CD4-positive, CD25-positive, alpha-beta regulatory T cell (primary cell): ENCODE measurements around the gene MCM7. TPM values are rescaled to one million over a fixed set of nuclear protein-coding genes. Genes with fewer than 3 reads are reported as not detected.

Experiments
- ATAC-seq, 2 donors: fragments of 150-1000 bp; cut with Tn5 transposase; one replicate each; pipeline ENCODE4 v1.10.0; 2021; ENCODE audit warnings: low read depth in 2 of 2, moderate number of reproducible peaks in 2 of 2, moderate library complexity in 1 of 2
- DNase-seq, 3 donors: peaks; one replicate each; pipeline versions ENCODE4 v3.0.0 to v3.0.0-alpha.2; 2012 to 2022; ENCODE audit warnings: mixed read lengths in 1 of 3
- H3K27ac ChIP-seq: one replicate; pipeline ENCODE4 v1.7.0; 2013; ENCODE audit warnings: mild to moderate bottlenecking, low read length; ENCODE audit not compliant: insufficient read depth, poor library complexity, severe bottlenecking
- H3K27me3 ChIP-seq: one replicate; pipeline ENCODE4 v1.7.0; 2013; ENCODE audit warnings: low read length; ENCODE audit not compliant: control insufficient read depth, insufficient read depth
- H3K36me3 ChIP-seq: one replicate; pipeline ENCODE4 v1.7.0; 2013; ENCODE audit warnings: mild to moderate bottlenecking, low read length, moderate library complexity; ENCODE audit not compliant: control insufficient read depth, insufficient read depth
- H3K4me1 ChIP-seq: 2 replicates; pipeline ENCODE4 v1.7.0; 2013; ENCODE audit warnings: mild to moderate bottlenecking, low read length; ENCODE audit not compliant: insufficient read depth, control insufficient read depth, poor library complexity, severe bottlenecking
- H3K4me3 ChIP-seq: one replicate; pipeline ENCODE4 v1.7.0; 2013; ENCODE audit warnings: low read depth, mild to moderate bottlenecking, low read length, moderate library complexity
- H3K9me3 ChIP-seq, 2 experiments: 1 replicate in 1 of 2; 2 replicates in 1 of 2; pipeline ENCODE4 v1.7.0; 2013; ENCODE audit warnings: low read length in 2 of 2, mild to moderate bottlenecking in 1 of 2, moderate library complexity in 1 of 2; ENCODE audit not compliant: control insufficient read depth in 2 of 2
- H3K27ac Mint-ChIP-seq, 3 donors: one replicate each; pipeline ENCODE4 v1.8.0; 2020 to 2022; ENCODE audit warnings: mild to moderate bottlenecking in 3 of 3, mixed read lengths in 3 of 3, moderate library complexity in 2 of 3
- H3K27me3 Mint-ChIP-seq: one replicate; pipeline ENCODE4 v1.8.0; 2022; ENCODE audit warnings: mild to moderate bottlenecking, mixed read lengths
- H3K36me3 Mint-ChIP-seq: one replicate; pipeline ENCODE4 v1.8.0; 2020; ENCODE audit warnings: mixed read lengths
- H3K4me1 Mint-ChIP-seq, 4 donors: one replicate each; pipeline ENCODE4 v1.8.0; 2020 to 2022; ENCODE audit warnings: mixed read lengths in 4 of 4, mild to moderate bottlenecking in 1 of 4
- H3K4me3 Mint-ChIP-seq, 4 donors: one replicate each; pipeline ENCODE4 v1.8.0; 2020 to 2022; ENCODE audit warnings: mild to moderate bottlenecking in 4 of 4, mixed read lengths in 4 of 4, moderate library complexity in 3 of 4
- H3K9me3 Mint-ChIP-seq, 7 donors: one replicate each; pipeline ENCODE4 v1.8.0; 2020 to 2022; ENCODE audit warnings: mixed read lengths in 7 of 7, mild to moderate bottlenecking in 3 of 7, moderate library complexity in 2 of 7
- polyA plus RNA-seq, 4 donors: library from polyadenylated mRNA; unstranded; fragments of 300-500 nt; fragmentation: Illumina TruSeq; gene quantifications; one replicate each; pipeline ENCODE4 v1.2.3, GENCODE V29; 2021
- total RNA-seq: library from RNA; stranded (reverse); gene quantifications from one replicate; pipeline ENCODE4 v1.2.3, GENCODE V29; 2022

Gene MCM7
- total and polyA plus RNA-seq, 5 donors from 2014 or later: 31.2 to 82.0 (median 36.9) TPM

DNA sequence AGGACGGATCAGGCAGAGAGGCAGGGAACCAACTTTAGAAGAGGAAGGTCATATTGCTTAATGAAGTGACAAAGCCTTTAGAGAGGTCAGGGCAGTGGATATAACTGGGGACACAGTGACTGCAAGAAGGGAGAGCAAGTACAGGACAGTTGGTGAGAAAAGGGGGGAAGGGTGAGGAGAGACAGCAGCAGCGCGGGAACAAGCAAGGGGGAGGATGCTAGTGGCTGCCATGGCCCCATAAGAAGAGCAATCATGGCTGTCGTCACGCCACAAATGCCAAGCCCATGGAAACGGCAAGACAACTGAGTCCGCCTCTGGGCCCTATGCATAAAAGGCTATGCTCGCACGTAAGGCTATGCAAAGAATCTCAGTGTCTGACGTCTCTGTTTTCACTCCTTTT lies 28.7 kb downstream of the MCM7 start:
- DNase-seq: no peak
- Histone ChIP-seq H3K4me1 (no peaks in the 10 kb centered on the region), H3K36me3 (peaks cover 75% of the 10 kb centered on the region), H3K27me3 (no peaks in the 10 kb centered on the region), H3K9me3 (peaks cover 21 to 31% of the 10 kb centered on the region in 2 experiments), H3K27ac (no peak overlapping the region), H3K4me3 (no peak overlapping the region)
- peaks cover 0 to 32% (median 9%) of the 10 kb centered on the region in 7 donors for H3K9me3 Mint-ChIP-seq
- H3K27me3 Mint-ChIP-seq: no peaks in the 10 kb centered on the region
- H3K27ac Mint-ChIP-seq: no peak overlapping the region
- no peak for ATAC-seq
- peaks cover 0 to 6% (median 5%) of the 10 kb centered on the region in 4 donors for H3K4me1 Mint-ChIP-seq
- H3K36me3 Mint-ChIP-seq: peaks cover 64% of the 10 kb centered on the region
- peak overlapping the region in 1 of 4 donors; percentile 78 for H3K4me3 Mint-ChIP-seq

DNA sequence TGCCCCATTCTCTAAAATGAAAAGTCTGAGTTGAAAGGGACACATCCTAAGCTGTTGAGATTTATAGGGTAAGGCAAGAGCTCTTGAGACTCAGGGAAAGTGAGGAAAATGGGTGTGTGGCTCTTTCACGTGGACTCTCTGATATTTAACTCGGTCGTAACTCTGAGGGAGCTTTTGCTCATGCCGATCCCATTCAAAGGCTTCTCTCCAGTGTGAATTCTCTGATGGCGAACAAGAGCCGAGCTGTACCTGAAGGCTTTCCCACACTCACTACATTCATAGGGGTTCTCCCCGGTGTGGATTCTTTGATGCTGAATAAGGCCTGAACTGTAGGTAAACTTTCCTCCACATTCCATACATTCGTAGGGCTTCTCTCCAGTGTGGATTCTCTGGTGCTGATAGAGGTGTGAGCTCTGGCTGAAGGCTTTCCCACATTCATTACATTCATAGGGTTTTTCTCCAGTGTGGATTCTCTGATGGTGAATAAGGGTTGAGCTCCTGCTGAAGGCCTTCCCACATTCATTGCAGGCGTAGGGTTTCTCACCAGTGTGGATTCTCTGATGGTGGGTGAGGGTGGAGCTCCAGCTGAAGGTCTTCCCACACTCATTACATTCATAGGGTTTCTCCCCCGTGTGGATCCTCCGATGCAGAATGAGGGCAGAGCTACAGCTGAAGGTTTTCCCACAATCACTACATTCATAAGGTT lies 30.0 kb downstream of the MCM7 start:
- Mint-ChIP-seq H3K4me1 (peaks cover 0 to 6% (median 2%) of the 10 kb centered on the region in 4 donors), H3K36me3 (peaks cover 64% of the 10 kb centered on the region), H3K27ac (no peak overlapping the region), H3K9me3 (peaks cover 0 to 32% (median 9%) of the 10 kb centered on the region in 7 donors), H3K27me3 (no peaks in the 10 kb centered on the region), H3K4me3 (no peak overlapping the region)
- Histone ChIP-seq H3K4me1 (no peaks in the 10 kb centered on the region), H3K4me3 (no peak overlapping the region), H3K27me3 (no peaks in the 10 kb centered on the region), H3K27ac (no peak overlapping the region), H3K9me3 (peaks cover 21 to 31% of the 10 kb centered on the region in 2 experiments), H3K36me3 (peaks cover 64% of the 10 kb centered on the region)
- no peak for DNase-seq
- ATAC-seq: no peak

DNA sequence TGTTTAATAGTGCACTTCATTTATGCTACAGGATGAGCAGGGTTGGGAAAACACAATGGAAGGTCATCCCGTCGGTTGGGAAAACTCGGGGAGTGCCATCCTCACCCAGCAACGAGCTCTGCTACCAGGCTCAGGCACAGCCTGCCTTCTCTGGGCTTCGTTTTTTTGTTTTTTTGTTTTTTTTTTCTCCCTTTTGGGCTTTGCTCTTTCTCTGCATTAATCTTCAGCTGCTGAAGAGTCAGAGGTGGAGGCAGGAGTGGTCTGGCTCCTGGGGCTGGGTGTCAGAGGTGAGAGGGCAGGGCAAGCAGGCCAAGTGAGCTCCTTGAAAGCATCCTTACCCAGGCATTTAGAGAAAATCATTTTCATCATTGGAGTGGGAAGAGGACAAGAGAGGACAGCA lies 31.2 kb downstream of the MCM7 start:
- DNase-seq (no peak), ATAC-seq (no peak)
- H3K27me3 Mint-ChIP-seq: no peaks in the 10 kb centered on the region
- H3K4me1 Mint-ChIP-seq: peaks cover 0 to 6% (median 0%) of the 10 kb centered on the region in 4 donors
- no peak overlapping the region for H3K4me3 Mint-ChIP-seq
- H3K27me3 ChIP-seq: no peaks in the 10 kb centered on the region
- H3K27ac Mint-ChIP-seq: peak overlapping the region in 1 of 3 donors; percentile 71
- H3K9me3 Mint-ChIP-seq: peaks cover 0 to 30% (median 9%) of the 10 kb centered on the region in 7 donors
- H3K4me1 ChIP-seq: no peaks in the 10 kb centered on the region
- peaks cover 53% of the 10 kb centered on the region for H3K36me3 Mint-ChIP-seq
- no peak overlapping the region for H3K27ac ChIP-seq
- peaks cover 21 to 31% of the 10 kb centered on the region in 2 experiments for H3K9me3 ChIP-seq
- H3K36me3 ChIP-seq: peaks cover 58% of the 10 kb centered on the region
- H3K4me3 ChIP-seq: no peak overlapping the region

DNA sequence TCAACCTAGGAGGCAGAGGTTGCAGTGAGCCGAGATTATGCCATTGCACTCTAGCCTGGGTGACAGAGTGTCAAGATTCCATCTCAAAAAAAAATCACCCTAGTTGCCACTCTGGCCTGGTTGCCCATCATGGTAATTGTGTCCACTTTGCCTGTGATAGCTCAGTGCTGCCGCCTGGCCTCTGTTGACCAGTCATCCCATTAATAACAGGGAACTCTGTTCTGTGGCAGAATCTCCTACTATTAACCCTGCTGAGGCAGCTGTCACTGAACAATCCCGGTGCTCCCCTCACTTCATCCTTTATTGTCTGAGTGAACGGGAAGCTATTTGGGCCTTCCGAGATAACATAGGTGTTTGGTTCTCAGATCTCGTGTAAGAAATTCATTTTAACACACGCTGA lies 34.2 kb downstream of the MCM7 start:
- H3K27ac Mint-ChIP-seq: no peak overlapping the region
- H3K27ac ChIP-seq: no peak overlapping the region

DNA sequence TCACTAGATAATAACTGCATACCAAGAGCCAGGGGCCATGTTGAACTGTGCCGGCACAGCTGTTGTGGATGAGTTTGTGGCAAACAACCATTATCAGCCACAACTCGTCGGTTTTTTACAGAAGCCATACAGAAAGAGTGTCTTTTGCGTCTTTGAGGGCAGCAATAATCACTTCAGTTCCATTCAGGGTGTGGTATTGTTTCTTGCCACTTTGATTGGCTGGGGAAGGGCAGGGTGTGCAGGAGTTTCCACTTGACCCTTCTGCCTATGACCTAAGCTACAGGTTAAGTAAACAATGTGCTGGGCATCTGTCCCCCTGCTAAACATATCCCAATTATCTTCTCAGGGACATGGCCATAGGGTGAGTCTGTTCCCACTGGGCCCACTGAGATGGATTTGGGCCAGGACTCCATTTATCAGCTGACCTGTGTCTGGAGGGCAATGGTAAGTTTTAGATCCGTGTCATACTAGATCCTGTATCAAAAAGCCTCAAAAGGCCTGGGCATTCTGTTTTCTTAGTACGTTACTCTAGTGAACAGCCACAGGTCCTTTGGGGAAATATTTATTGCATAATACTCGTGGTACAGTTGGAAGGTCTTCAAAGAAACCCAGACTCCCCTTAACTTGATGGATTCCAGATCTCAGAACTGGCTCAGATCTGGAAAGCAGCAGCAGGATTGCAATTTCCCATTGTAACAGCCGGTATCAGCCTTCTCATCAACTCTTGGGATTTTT lies 35.6 kb downstream of the MCM7 start:
- Histone ChIP-seq H3K27ac (no peak overlapping the region), H3K36me3 (peaks cover 27% of the 10 kb centered on the region), H3K4me1 (no peaks in the 10 kb centered on the region), H3K4me3 (no peak overlapping the region), H3K9me3 (peaks cover 2 to 6% of the 10 kb centered on the region in 2 experiments), H3K27me3 (no peaks in the 10 kb centered on the region)
- Mint-ChIP-seq H3K27me3 (no peaks in the 10 kb centered on the region), H3K27ac (no peak overlapping the region), H3K36me3 (peaks cover 37% of the 10 kb centered on the region), H3K4me1 (no peaks in the 10 kb centered on the region), H3K9me3 (peaks cover 0 to 6% (median 1%) of the 10 kb centered on the region in 7 donors), H3K4me3 (no peak overlapping the region)
- no peak for ATAC-seq
- no peak for DNase-seq

More for the DNA sequence above, 34.2 kb downstream of the MCM7 start:
- Histone ChIP-seq H3K36me3 (peaks cover 40% of the 10 kb centered on the region), H3K9me3 (peaks cover 15 to 20% of the 10 kb centered on the region in 2 experiments), H3K4me3 (no peak overlapping the region), H3K27me3 (no peaks in the 10 kb centered on the region), H3K4me1 (no peaks in the 10 kb centered on the region)
- H3K36me3 Mint-ChIP-seq: peaks cover 45% of the 10 kb centered on the region
- DNase-seq: no peak
- no peak for ATAC-seq
- H3K4me3 Mint-ChIP-seq: no peak overlapping the region
- no peaks in the 10 kb centered on the region for H3K27me3 Mint-ChIP-seq
- H3K4me1 Mint-ChIP-seq: peaks cover 0 to under 1% (median 0%) of the 10 kb centered on the region in 4 donors
- H3K9me3 Mint-ChIP-seq: peaks cover 0 to 19% (median 9%) of the 10 kb centered on the region in 7 donors

DNA sequence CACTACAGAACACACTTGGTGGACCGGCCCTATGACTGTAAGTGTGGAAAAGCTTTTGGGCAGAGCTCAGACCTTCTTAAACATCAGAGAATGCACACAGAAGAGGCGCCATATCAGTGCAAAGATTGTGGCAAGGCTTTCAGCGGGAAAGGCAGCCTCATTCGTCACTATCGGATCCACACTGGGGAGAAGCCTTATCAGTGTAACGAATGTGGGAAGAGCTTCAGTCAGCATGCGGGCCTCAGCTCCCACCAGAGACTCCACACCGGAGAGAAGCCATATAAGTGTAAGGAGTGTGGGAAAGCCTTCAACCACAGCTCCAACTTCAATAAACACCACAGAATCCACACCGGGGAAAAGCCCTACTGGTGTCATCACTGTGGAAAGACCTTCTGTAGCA lies 37.0 kb downstream of the MCM7 start:
- Histone ChIP-seq H3K4me3 (no peak overlapping the region), H3K36me3 (peaks cover 17% of the 10 kb centered on the region), H3K27me3 (no peaks in the 10 kb centered on the region), H3K4me1 (no peaks in the 10 kb centered on the region), H3K9me3 (no peaks in the 10 kb centered on the region), H3K27ac (no peak overlapping the region)
- Mint-ChIP-seq H3K4me3 (no peak overlapping the region), H3K4me1 (no peaks in the 10 kb centered on the region), H3K9me3 (peaks cover 0 to 2% (median 0%) of the 10 kb centered on the region in 7 donors), H3K27me3 (no peaks in the 10 kb centered on the region), H3K36me3 (peaks cover 33% of the 10 kb centered on the region), H3K27ac (no peak overlapping the region)
- DNase-seq: no peak
- ATAC-seq: no peak

DNA sequence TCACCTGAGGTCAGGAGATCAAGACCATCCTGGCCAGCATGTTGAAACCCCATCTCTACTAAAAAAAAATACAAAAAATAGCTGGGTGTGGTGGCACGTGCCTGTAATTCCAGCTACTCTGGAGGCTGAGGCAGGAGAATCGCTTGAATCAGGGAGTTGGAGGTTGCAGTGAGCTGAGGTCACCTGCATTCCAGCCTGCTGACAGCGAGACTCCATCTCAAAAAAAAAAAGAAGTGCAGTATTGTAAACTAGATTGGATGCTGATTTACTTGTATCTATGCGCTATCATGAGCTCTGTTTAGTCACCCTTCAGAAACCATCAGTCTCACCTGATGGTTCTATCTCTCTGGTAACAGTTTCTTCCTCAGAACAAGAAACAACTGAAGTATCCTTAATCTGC lies 37.8 kb downstream of the MCM7 start:
- Histone ChIP-seq H3K4me1 (no peaks in the 10 kb centered on the region), H3K4me3 (no peak overlapping the region), H3K27ac (no peak overlapping the region), H3K9me3 (no peaks in the 10 kb centered on the region), H3K27me3 (no peaks in the 10 kb centered on the region), H3K36me3 (peaks cover 17% of the 10 kb centered on the region)
- H3K36me3 Mint-ChIP-seq: peaks cover 33% of the 10 kb centered on the region
- no peak for DNase-seq
- peaks cover 0 to 2% (median 0%) of the 10 kb centered on the region in 7 donors for H3K9me3 Mint-ChIP-seq
- H3K27ac Mint-ChIP-seq: no peak overlapping the region
- H3K27me3 Mint-ChIP-seq: no peaks in the 10 kb centered on the region
- no peak overlapping the region for H3K4me3 Mint-ChIP-seq
- H3K4me1 Mint-ChIP-seq: no peaks in the 10 kb centered on the region
- no peak for ATAC-seq
